Tibial nerve (tissue), 4 donors: ENCODE data around the gene OLIG2. TPM values are rescaled to one million over a fixed set of nuclear protein-coding genes. Genes with fewer than 3 reads are reported as not detected.

Experiments
- DNase-seq, 2 donors: peaks; one replicate each; pipeline ENCODE4 v3.0.0-alpha.2; 2019; ENCODE audit warnings: low spot score in 2 of 2
- H3K27ac ChIP-seq, 4 donors: fragments of 200-600 bp; sonication (generic) in 3 of 4; one replicate each; pipeline ENCODE4 v1.5.1; 2017 to 2019; ENCODE audit warnings: mild to moderate bottlenecking in 1 of 4
- H3K27me3 ChIP-seq, 2 donors: fragments of 200-600 bp; sonication (generic) in 1 of 2; one replicate each; pipeline versions ENCODE4 v1.5.1 to v1.6.0; 2017 to 2019
- H3K36me3 ChIP-seq, 3 donors: fragments of 200-600 bp; sonication (generic); one replicate each; pipeline ENCODE4 v1.5.1; 2018 to 2019
- H3K4me1 ChIP-seq, 4 donors: fragments of 200-600 bp; sonication (generic) in 3 of 4; one replicate each; pipeline ENCODE4 v1.5.1; 2017 to 2019
- H3K4me3 ChIP-seq, 4 donors: fragments of 200-600 bp; sonication (generic) in 3 of 4; one replicate each; pipeline ENCODE4 v1.5.1; 2017 to 2019; ENCODE audit warnings: mild to moderate bottlenecking in 1 of 4, moderate library complexity in 1 of 4
- H3K9me3 ChIP-seq, 4 donors: fragments of 200-600 bp; sonication (generic) in 3 of 4; one replicate each; pipeline ENCODE4 v1.5.1; 2017 to 2019
- CTCF ChIP-seq, 5 experiments: fragments of 200-600 bp in 3 of 5; fragments of 450-650 bp in 2 of 5; sonication (generic) in 3 of 5; IDR thresholded peaks; one replicate each; pipeline ENCODE4 v1.5.1; 2016 to 2019; ENCODE audit warnings: antibody characterized with exemption in 5 of 5, mild to moderate bottlenecking in 3 of 5, moderate library complexity in 2 of 5
- EP300 ChIP-seq, 2 donors: sonication (generic); formaldehyde crosslinking; IDR thresholded peaks; one replicate each; pipeline ENCODE4 v1.6.1; 2017; ENCODE audit warnings: antibody characterized with exemption in 2 of 2, mild to moderate bottlenecking in 1 of 2
- POLR2A ChIP-seq, 2 donors: fragments of 450-650 bp; IDR thresholded peaks; one replicate each; pipeline ENCODE4 v1.6.1; 2017; ENCODE audit warnings: antibody characterized with exemption in 2 of 2, mild to moderate bottlenecking in 2 of 2, moderate library complexity in 2 of 2
- WGBS, 2 donors: methylation state at CpG; one replicate each; pipeline ENCODE4 v1.1.5; 2018; 5-methylcytosine and 5-hydroxymethylcytosine counted together
- total RNA-seq, 4 donors: library from RNA; depleted of rRNA; stranded (reverse); fragments of >200 nt; gene quantifications; one replicate each; pipeline ENCODE4 v1.1.0, GENCODE V29; 2016

OLIG2 gene
- total RNA-seq, 4 donors from 2014 or later, result 0.21 to 1.3 TPM; not detected in 2

- WGBS, 2 donors, result 39 to 46% methylated on average over 4 of the region's 4 CpGs
- DNase-seq, result no peak
- Histone ChIP-seq H3K27ac (no peak overlapping the region), H3K36me3 (no peaks in the 10 kb centered on the region), H3K4me3 (no peak overlapping the region), H3K27me3 (peaks cover 0 to 52% of the 10 kb centered on the region in 2 donors), H3K4me1 (no peaks in the 10 kb centered on the region), H3K9me3 (no peaks in the 10 kb centered on the region)
- TF ChIP-seq EP300 (IDR thresholded peaks at IDR 0.05), result no peak
- no peak for TF ChIP-seq CTCF (IDR thresholded peaks at IDR 0.05)
- no peak for TF ChIP-seq POLR2A (IDR thresholded peaks at IDR 0.05)
Measured at GRCh38 chr21:33042812-33043211, 17.1 kb downstream of the OLIG2 start.

- Histone ChIP-seq H3K27me3 (peaks cover 0 to 57% of the 10 kb centered on the region in 2 donors), H3K36me3 (no peaks in the 10 kb centered on the region), H3K9me3 (no peaks in the 10 kb centered on the region), H3K27ac (no peak overlapping the region), H3K4me1 (no peaks in the 10 kb centered on the region), H3K4me3 (no peak overlapping the region)
- TF ChIP-seq CTCF (IDR thresholded peaks at IDR 0.05) (no peak), POLR2A (IDR thresholded peaks at IDR 0.05) (no peak), EP300 (IDR thresholded peaks at IDR 0.05) (no peak)
- no peak for DNase-seq
- 69 to 73% methylated on average over 8 of the region's 8 CpGs for WGBS, 2 donors
Measured at GRCh38 chr21:33046455-33046854, 20.7 kb downstream of the OLIG2 start.

- Histone ChIP-seq H3K9me3 (no peaks in the 10 kb centered on the region), H3K36me3 (no peaks in the 10 kb centered on the region), H3K4me3 (no peak overlapping the region), H3K27me3 (peaks cover 0 to 50% of the 10 kb centered on the region in 2 donors), H3K27ac (no peak overlapping the region), H3K4me1 (no peaks in the 10 kb centered on the region)
- 76 to 81% methylated on average over 5 of the region's 5 CpGs for WGBS, 2 donors
- no peak for DNase-seq
- no peak for TF ChIP-seq POLR2A (IDR thresholded peaks at IDR 0.05)
- no peak for TF ChIP-seq CTCF (IDR thresholded peaks at IDR 0.05)
- no peak for TF ChIP-seq EP300 (IDR thresholded peaks at IDR 0.05)
Measured at GRCh38 chr21:33047231-33047630, 21.5 kb downstream of the OLIG2 start.

- Histone ChIP-seq H3K27ac (no peak overlapping the region), H3K36me3 (no peaks in the 10 kb centered on the region), H3K27me3 (peaks cover 0 to 25% of the 10 kb centered on the region in 2 donors), H3K4me1 (no peaks in the 10 kb centered on the region), H3K4me3 (no peak overlapping the region), H3K9me3 (no peaks in the 10 kb centered on the region)
- no peak for DNase-seq
- TF ChIP-seq POLR2A (IDR thresholded peaks at IDR 0.05) (no peak), CTCF (IDR thresholded peaks at IDR 0.05) (no peak), EP300 (IDR thresholded peaks at IDR 0.05) (no peak)
- whole genome bisulfite sequencing, 2 donors, result 58 to 68% methylated on average over 16 of the region's 16 CpGs
Measured at GRCh38 chr21:33051925-33052324, 26.2 kb downstream of the OLIG2 start.

- no peak overlapping the region for H3K27ac ChIP-seq
- H3K4me3 ChIP-seq, result no peak overlapping the region
- no peaks in the 10 kb centered on the region for H3K9me3 ChIP-seq
- H3K36me3 ChIP-seq, result no peaks in the 10 kb centered on the region
- no peak for DNase-seq
- TF ChIP-seq CTCF (IDR thresholded peaks at IDR 0.05) (no peak), POLR2A (IDR thresholded peaks at IDR 0.05) (no peak), EP300 (IDR thresholded peaks at IDR 0.05) (no peak)
- peaks cover 0 to 8% of the 10 kb centered on the region in 2 donors for H3K27me3 ChIP-seq
- H3K4me1 ChIP-seq, result peaks cover 0 to 9% (median 0%) of the 10 kb centered on the region in 4 donors
Measured at GRCh38 chr21:33053951-33054350, 28.2 kb downstream of the OLIG2 start.
